HEK293 (cell line): ENCODE results near the gene KRTAP12-4.

Experiments
- CTCF ChIP-seq: fragments of 450-650 bp; formaldehyde crosslinking; IDR thresholded peaks from 2 replicates; pipeline ENCODE4 v1.5.1; 2016; ENCODE audit warnings: missing biosample characterization, missing genetic modification characterization
- MYNN ChIP-seq: fragments of 450-650 bp; formaldehyde crosslinking; IDR thresholded peaks from 2 replicates; pipeline ENCODE4 v1.5.1; 2016; ENCODE audit warnings: missing biosample characterization, missing genetic modification characterization, borderline replicate concordance
- ZBTB21 ChIP-seq: fragments of 450-650 bp; formaldehyde crosslinking; IDR thresholded peaks from 2 replicates; pipeline ENCODE4 v1.5.1; 2017; ENCODE audit warnings: missing biosample characterization, missing genetic modification characterization
- ZBTB7A ChIP-seq: fragments of 450-650 bp; formaldehyde crosslinking; IDR thresholded peaks from 2 replicates; pipeline ENCODE4 v1.5.1; 2016; ENCODE audit warnings: low read depth, missing biosample characterization, missing genetic modification characterization
- ZBTB8A ChIP-seq: fragments of 450-650 bp; formaldehyde crosslinking; IDR thresholded peaks from 2 replicates; pipeline ENCODE4 v1.5.1; 2016; ENCODE audit warnings: missing biosample characterization, missing genetic modification characterization
- ZNF391 ChIP-seq: fragments of 450-650 bp; formaldehyde crosslinking; IDR thresholded peaks from 2 replicates; pipeline ENCODE4 v1.5.1; 2016; ENCODE audit warnings: low read depth, missing biosample characterization, missing genetic modification characterization, borderline replicate concordance
- ZNF518A ChIP-seq: fragments of 450-650 bp; formaldehyde crosslinking; conservative IDR thresholded peaks from 2 replicates; pipeline ENCODE4 v1.5.1; 2016; ENCODE audit warnings: low read depth, missing biosample characterization, missing genetic modification characterization
- ZNF558 ChIP-seq: fragments of 450-650 bp; formaldehyde crosslinking; IDR thresholded peaks from 2 replicates; pipeline ENCODE4 v1.5.1; 2016; ENCODE audit warnings: missing biosample characterization, missing genetic modification characterization
- ZNF560 ChIP-seq: fragments of 450-650 bp; formaldehyde crosslinking; IDR thresholded peaks from 2 replicates; pipeline ENCODE4 v1.5.1; 2017; ENCODE audit warnings: missing biosample characterization, missing genetic modification characterization, borderline replicate concordance
- ZNF660 ChIP-seq: fragments of 450-650 bp; IDR thresholded peaks from 2 replicates; pipeline ENCODE4 v1.5.1; 2018; ENCODE audit warnings: missing biosample characterization, mild to moderate bottlenecking, missing genetic modification characterization
- ZNF791 ChIP-seq: fragments of 450-650 bp; formaldehyde crosslinking; IDR thresholded peaks from 2 replicates; pipeline ENCODE4 v1.5.1; 2016; ENCODE audit warnings: missing biosample characterization, missing genetic modification characterization

- no peak for TF ChIP-seq ZNF791 (tag by site-specific recombination)
- no peak for TF ChIP-seq CTCF (tag by site-specific recombination)
- TF ChIP-seq MYNN (tag by site-specific recombination): no peak
- no peak for TF ChIP-seq ZNF391 (tag by site-specific recombination)
- TF ChIP-seq ZBTB8A (tag by site-specific recombination): no peak
- no peak for TF ChIP-seq ZNF558 (tag by site-specific recombination)
- TF ChIP-seq ZNF518A (tag by site-specific recombination): no peak
- TF ChIP-seq ZBTB7A (tag by site-specific recombination): no peak
- TF ChIP-seq ZNF660 (tag by site-specific recombination): no peak
- no peak for TF ChIP-seq ZBTB21 (tag by site-specific recombination)
- TF ChIP-seq ZNF560 (tag by site-specific recombination): no peak
These were observed 32.5 kb upstream of the KRTAP12-4 start for GRCh38 chr21:44686843-44687561.
